Lower leg skin (tissue), 3 donors: Measurements from ENCODE around the gene BFSP2.

ENCODE experiments used
- POLR2A ChIP-seq, 2 donors: fragments of 450-650 bp; IDR thresholded peaks; one replicate each; pipeline ENCODE4 v1.6.1; 2016 to 2017; ENCODE audit warnings: antibody characterized with exemption in 2 of 2, mild to moderate bottlenecking in 1 of 2, moderate library complexity in 1 of 2
- TF ChIP-seq, protein P1 (sequence below), 3 donors: fragments of 450-650 bp; IDR thresholded peaks; one replicate each; pipeline ENCODE4 v1.5.1; 2016; ENCODE audit warnings: antibody characterized with exemption in 3 of 3, mild to moderate bottlenecking in 3 of 3, moderate library complexity in 2 of 3

DNA sequence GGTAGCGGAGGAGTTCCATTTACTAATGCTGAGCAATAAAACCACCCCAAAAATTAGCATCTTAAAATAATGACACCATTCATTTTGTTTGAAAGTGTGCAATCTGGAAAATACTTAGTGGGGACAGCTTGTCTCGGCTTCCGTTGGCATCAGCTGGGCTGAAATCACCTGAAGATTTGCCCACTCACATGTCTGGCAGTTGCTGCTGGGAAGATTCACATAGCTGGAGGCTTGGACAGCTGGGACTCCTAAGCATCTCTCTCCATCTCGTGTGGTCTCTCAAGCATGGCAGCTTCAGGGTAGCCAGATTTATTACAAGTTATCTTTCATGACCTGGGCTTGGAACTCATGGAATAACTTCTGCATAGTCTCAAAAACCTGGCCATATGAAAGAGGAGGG, 38.4 kb upstream of the BFSP2 start:
- TF ChIP-seq, protein P1, sequence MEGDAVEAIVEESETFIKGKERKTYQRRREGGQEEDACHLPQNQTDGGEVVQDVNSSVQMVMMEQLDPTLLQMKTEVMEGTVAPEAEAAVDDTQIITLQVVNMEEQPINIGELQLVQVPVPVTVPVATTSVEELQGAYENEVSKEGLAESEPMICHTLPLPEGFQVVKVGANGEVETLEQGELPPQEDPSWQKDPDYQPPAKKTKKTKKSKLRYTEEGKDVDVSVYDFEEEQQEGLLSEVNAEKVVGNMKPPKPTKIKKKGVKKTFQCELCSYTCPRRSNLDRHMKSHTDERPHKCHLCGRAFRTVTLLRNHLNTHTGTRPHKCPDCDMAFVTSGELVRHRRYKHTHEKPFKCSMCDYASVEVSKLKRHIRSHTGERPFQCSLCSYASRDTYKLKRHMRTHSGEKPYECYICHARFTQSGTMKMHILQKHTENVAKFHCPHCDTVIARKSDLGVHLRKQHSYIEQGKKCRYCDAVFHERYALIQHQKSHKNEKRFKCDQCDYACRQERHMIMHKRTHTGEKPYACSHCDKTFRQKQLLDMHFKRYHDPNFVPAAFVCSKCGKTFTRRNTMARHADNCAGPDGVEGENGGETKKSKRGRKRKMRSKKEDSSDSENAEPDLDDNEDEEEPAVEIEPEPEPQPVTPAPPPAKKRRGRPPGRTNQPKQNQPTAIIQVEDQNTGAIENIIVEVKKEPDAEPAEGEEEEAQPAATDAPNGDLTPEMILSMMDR (IDR thresholded peaks at IDR 0.05) = no peak
- no peak for TF ChIP-seq POLR2A (IDR thresholded peaks at IDR 0.05)
